ENCODE measurements around the gene POFUT2.
"Not testable (repeated sequence)": the region's sequence is repeated elsewhere in the genome, so short reads cannot be mapped to it uniquely, and the experiment has no call there.

Gene POFUT2

DNA sequence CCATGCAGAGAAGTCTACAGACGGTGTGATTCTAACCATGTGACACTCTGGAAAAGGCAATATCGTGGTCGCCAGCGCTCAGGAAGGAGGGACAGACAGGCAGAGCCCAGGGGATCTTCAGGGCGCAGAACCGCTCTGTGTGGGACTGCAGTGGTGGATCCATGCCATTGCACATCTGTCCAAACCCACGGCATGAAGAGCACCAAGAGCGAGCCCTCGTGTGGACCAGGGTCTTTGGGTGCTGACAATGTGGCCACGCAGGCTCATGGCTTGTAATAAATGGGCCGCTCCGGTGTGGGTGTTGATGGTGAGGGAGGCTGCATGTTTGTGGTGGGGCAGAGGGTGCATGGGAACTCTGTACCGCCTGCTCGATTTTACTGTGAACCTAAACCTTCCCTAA is 25.3 kb upstream of the POFUT2 start:
- TF ChIP-seq JUND (IDR thresholded peaks at IDR 0.05; ENCODE audit: low read depth) = no peak
- DNase-seq (ENCODE audit: low read depth in 1 of 2, low spot score in 1 of 2) = no peak
- in situ Hi-C loops (cut with HindIII; ENCODE audit: low pct_unique_long_range_greater_than_20kb, low sequenced_read_pairs) = no loop called here

DNA sequence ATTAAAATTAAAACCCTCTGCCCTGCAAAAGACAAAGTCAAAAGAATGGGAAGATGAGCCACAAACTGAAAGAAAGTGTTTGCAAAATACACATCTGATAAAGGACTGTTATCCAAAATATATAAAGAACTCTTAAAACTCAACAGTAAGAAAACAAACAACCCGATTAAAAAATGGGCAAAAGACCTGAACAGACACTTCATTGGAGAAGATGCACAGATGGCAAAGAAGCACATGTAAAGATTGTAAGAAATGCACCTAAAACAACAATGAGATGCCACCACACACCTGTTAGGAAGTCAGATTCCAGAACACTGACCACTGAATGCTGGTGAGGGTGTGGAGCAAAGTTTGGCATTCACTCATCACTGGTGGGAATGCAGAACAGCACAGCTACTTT is 24.6 kb upstream of the POFUT2 start:
- in situ Hi-C loops (cut with HindIII; ENCODE audit: low pct_unique_long_range_greater_than_20kb, low sequenced_read_pairs) = no loop called here
- TF ChIP-seq JUND (IDR thresholded peaks at IDR 0.05; ENCODE audit: low read depth) = no peak
- no peak for DNase-seq (ENCODE audit: low read depth in 1 of 2, low spot score in 1 of 2)

DNA sequence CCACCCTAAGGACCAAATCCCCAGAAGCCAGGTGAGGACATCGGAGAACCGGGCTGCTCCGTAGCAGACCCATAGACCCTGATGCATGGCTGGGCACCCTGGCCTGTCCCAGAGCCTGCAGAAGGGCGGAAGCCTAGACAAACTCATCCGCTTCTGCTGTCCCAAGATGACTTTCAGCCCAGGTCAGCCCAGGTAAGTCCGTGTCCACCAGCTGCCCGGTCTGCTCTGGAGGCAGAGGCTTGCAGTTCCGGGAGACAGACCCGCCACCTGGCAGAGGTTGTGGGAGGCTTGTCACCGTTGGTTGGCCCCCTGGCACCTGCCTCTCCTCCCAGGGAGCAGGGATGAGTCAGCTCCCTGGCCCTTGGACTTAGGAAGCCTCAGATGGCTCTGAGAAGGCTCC is 22.8 kb upstream of the POFUT2 start:
- in situ Hi-C loops (cut with HindIII; ENCODE audit: low pct_unique_long_range_greater_than_20kb, low sequenced_read_pairs) = no loop called here
- no peak for TF ChIP-seq JUND (IDR thresholded peaks at IDR 0.05; ENCODE audit: low read depth)
- no peak for DNase-seq (ENCODE audit: low read depth in 1 of 2, low spot score in 1 of 2)

DNA sequence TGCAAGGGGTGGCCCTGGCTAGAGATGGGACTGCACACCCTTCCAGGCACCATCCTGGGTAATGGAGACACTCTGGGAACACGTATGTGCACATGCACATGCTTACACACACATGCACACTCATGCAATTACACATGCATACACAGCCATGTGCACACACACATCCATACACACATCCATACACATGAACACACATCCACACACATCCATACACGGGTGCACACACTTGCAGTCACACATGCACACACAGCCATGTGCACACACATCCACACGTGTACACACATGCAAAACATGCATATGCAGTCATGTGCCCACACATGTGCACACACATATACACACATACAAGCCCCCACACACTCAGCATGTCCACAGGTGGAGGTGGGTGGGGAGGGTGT is 22.3 kb upstream of the POFUT2 start:
- no peak for TF ChIP-seq JUND (IDR thresholded peaks at IDR 0.05; ENCODE audit: low read depth)
- in situ Hi-C loops (cut with HindIII; ENCODE audit: low pct_unique_long_range_greater_than_20kb, low sequenced_read_pairs) = no loop called here
- DNase-seq (ENCODE audit: low read depth in 1 of 2, low spot score in 1 of 2) = no peak

DNA sequence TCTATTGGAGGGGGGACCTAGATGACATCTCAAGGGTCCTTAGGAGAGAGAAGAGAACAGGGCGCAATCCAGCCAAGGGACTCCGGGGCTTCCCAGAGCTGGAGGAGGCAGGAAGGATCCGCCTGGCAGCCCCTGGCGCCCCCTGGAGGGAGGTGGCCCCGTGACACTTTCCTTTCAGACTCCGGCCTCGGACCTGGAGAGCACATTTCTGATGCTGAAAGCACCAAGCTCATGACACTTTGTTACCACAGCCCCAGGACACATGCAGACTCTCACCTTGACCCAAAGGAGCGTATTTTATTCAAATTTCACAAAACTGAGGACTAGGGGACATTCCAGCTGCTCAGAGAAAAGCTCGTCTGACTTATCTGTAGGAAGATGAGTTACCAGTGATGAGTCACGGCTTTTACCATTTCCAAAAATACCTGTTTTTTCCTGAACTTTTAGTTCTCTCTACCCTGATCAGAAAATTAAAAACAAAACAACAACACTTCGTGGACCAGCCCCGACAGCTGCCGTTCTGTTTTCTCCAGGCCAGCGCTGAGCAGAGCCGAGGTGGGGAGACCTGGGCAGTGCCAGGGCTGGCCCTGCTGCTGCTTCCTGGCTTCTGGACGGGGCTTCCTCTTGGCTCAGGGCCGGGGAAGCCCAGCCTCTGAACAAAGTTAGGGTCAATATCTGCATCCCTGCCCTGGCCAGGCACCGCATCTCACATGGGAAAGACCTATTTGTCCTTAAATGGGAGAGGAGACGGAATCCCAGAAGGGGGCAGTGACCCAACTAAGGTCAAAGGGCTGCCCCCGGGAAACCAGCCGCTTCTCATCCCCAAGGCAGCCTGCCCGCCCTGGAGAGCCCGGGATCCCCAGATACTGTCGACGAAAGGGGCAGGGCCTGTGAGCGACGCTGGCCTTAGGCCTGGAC is 21.6 kb upstream of the POFUT2 start:
- peak in 1 of 2 experiments; percentile 59 for DNase-seq (ENCODE audit: low read depth in 1 of 2, low spot score in 1 of 2)
- TF ChIP-seq JUND (IDR thresholded peaks at IDR 0.05; ENCODE audit: low read depth) = no peak
- in situ Hi-C loops (cut with HindIII; ENCODE audit: low pct_unique_long_range_greater_than_20kb, low sequenced_read_pairs) = no loop called here

DNA sequence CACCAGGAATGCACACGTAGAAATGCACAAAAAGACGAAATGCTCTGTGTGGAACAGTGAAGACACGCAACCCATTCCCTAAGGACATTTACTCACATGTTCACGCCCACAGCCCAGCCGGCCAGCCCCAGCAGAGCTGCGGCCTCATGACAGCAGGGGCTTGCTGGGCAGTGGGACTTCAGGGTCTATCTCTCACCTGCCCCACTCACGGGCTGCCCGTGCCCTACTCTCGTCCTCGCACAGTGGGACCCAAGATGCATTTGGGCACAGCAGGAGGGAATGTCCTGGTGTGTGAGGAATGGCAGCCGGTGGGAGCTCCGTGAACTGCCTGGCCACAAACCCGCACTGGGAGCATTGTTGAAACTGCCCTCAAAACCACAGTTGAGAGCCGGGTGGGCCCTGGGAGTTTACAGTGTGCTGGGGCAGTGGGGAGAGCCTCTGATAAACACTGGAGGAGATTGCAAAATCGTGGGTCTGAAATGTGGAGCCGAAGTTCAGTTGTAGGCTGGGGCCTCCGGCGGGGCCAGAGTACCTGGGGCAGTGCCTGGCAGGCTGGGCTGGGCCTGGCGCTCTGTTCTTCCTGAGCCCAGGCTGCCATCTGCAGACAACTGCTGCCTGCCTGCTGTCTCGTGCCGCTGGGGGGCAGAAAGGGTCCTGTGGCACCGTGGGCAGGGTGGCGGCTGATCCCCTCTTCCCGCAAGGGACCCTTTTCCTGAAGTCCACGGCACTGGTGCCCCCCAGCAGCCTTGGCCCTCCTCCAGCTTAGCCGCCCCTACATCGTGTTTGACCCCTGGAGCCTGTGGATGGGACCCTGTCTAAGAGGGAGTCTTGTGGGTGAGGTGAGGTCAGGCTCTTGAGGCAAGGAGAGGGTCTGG is 20.7 kb upstream of the POFUT2 start:
- DNase-seq (ENCODE audit: low read depth in 1 of 2, low spot score in 1 of 2) = no peak
- in situ Hi-C loops (cut with HindIII; ENCODE audit: low pct_unique_long_range_greater_than_20kb, low sequenced_read_pairs) = no loop called here

DNA sequence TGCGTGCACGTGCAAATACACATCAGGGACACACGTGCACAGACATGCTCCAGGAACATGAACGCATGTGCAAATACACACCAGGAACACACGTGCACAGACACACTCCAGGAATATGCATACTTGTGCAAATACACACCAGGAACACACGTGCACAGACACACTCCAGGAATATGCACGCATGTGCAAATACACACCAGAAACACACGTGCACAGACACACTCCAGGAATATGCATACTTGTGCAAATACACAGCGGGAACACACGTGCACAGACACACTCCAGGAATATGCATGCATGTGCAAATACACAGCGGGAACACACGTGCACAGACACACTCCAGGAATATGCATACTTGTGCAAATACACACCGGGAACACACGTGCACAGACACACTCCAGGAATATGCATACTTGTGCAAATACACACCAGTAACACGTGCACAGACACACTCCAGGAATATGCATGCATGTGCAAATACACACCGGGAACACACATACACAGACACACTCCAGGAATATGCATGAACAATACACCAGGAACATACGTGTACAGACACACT is 20.0 kb upstream of the POFUT2 start:
- DNase-seq (ENCODE audit: low read depth in 1 of 2, low spot score in 1 of 2); in situ Hi-C loops (cut with HindIII; ENCODE audit: low pct_unique_long_range_greater_than_20kb, low sequenced_read_pairs): not testable (repeated sequence)

More for the DNA sequence above, 20.7 kb upstream of the POFUT2 start:
- TF ChIP-seq JUND (IDR thresholded peaks at IDR 0.05; ENCODE audit: low read depth) = no peak

DNA sequence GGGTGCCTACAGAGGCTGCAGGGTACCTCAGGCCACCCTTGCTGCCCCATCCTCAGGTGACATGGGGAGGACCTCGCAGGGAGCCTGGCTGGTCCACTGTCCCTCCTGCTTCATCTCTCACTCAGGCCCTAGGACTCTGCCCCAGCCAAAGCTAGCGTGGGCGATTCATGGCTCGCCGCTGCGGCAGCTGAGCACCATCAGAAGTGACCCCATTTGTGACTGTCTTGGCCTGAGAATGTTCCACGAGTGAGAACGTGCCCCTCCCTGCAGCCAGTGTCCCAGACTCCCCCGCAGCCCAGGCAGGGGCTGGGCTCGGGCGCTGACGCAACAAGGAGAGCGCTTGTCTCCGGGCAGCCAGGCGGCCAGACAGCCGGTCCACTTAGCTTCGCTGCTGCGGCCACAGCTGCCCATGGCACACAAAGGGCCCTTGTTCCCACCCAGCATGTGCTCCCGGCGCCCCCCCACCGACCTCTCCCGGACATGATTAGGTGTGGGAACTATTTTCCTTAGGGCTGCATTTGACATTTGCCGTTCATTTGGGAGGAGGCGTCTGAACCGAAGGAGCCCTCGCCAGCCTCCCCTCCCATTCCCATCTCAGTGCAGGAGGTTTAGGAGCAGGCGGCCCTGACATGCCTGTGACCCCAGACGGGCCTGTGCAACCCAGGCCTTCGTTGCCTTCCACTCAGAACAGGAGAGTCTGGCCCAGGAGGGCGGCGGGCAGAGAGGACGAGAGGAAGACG is 19.3 kb upstream of the POFUT2 start:
- TF ChIP-seq JUND (IDR thresholded peaks at IDR 0.05; ENCODE audit: low read depth) = no peak

GRCh38 chr21:45306453-45306831 is 18.7 kb upstream of the POFUT2 start:
- no peak for TF ChIP-seq JUND (IDR thresholded peaks at IDR 0.05; ENCODE audit: low read depth)
- in situ Hi-C loops (cut with HindIII; ENCODE audit: low pct_unique_long_range_greater_than_20kb, low sequenced_read_pairs) = no loop called here
- no peak for DNase-seq (ENCODE audit: low read depth in 1 of 2, low spot score in 1 of 2)

More for the DNA sequence above, 19.3 kb upstream of the POFUT2 start:
- in situ Hi-C loops (cut with HindIII; ENCODE audit: low pct_unique_long_range_greater_than_20kb, low sequenced_read_pairs) = no loop called here
- DNase-seq (ENCODE audit: low read depth in 1 of 2, low spot score in 1 of 2) = no peak

- no peak for DNase-seq (ENCODE audit: low read depth in 1 of 2, low spot score in 1 of 2)
- TF ChIP-seq JUND (IDR thresholded peaks at IDR 0.05; ENCODE audit: low read depth) = no peak
- in situ Hi-C loops (cut with HindIII; ENCODE audit: low pct_unique_long_range_greater_than_20kb, low sequenced_read_pairs) = no loop called here
Observed at GRCh38 chr21:45305836-45306235, 18.1 kb upstream of the POFUT2 start.

DNA sequence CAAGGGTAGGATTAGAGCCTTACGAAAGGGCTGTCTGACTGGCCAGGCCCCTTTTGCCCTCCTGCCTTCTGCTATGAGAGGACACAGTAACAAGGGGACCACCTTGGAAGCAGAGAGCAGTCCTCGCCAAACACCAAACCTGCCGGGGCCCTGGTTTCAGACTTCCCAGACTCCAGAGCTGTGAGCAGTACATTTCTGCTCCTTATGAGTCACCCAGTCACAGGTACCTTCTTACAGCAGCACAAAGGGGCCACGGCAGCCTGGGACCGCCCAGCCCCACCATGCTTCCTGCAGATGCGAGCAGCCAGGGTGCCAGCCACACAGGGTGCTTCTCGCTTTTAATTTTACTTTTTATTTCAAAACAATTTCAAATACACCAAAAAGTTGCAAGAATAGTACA is 17.2 kb upstream of the POFUT2 start:
- DNase-seq (ENCODE audit: low read depth in 1 of 2, low spot score in 1 of 2) = no peak
- in situ Hi-C loops (cut with HindIII; ENCODE audit: low pct_unique_long_range_greater_than_20kb, low sequenced_read_pairs) = no loop called here
- TF ChIP-seq JUND (IDR thresholded peaks at IDR 0.05; ENCODE audit: low read depth) = no peak

- in situ Hi-C loops (cut with HindIII; ENCODE audit: low pct_unique_long_range_greater_than_20kb, low sequenced_read_pairs) = no loop called here
- DNase-seq (ENCODE audit: low read depth in 1 of 2, low spot score in 1 of 2) = no peak
- no peak for TF ChIP-seq JUND (IDR thresholded peaks at IDR 0.05; ENCODE audit: low read depth)
Observed at GRCh38 chr21:45304476-45304830, 16.8 kb upstream of the POFUT2 start.
